ENCODE results near the gene SAE1. TPM values are rescaled to one million over a fixed set of nuclear protein-coding genes. Genes with fewer than 3 reads are reported as not detected.

SAE1 gene
- total and polyA plus RNA-seq, 2 of the 4 experiments (the other 2 are of a cell fraction): 165 to 184 TPM

- 0 out of 2 replicates have a peak overlapping the region, but pooled peaks have one; percentile 32 for H3K4ac ChIP-seq (ENCODE audit: low read depth, low read length)
- no peak overlapping the region for H4K91ac ChIP-seq (ENCODE audit: insufficient read depth, low read depth, low read length)
- no peak overlapping the region for H2BK20ac ChIP-seq (ENCODE audit: low read depth, low read length)
- peaks cover 13% of the 10 kb centered on the region; the same call in 1 of the 2 replicates for H3K9me1 ChIP-seq (ENCODE audit: insufficient read depth, low read length)
- POLR2A ChIA-PET (ENCODE audit: unreplicated experiment): no interaction called here
- ATAC-seq (ENCODE audit: low read depth) (no peak), DNase-seq (no peak)
- H3K27ac ChIP-seq (ENCODE audit: insufficient read depth, low read length): no peak overlapping the region
- CTCF ChIA-PET: no interaction called here
- H4K20me1 ChIP-seq (ENCODE audit: insufficient read depth, low read length): 0 out of 2 replicates have a peak, but pooled peaks cover 5% of the 10 kb centered on the region
- 0 out of 2 replicates have a peak overlapping the region, but pooled peaks have one; percentile 99 for H3K14ac ChIP-seq (replicated peaks; ENCODE audit: low read depth, low read length)
- H3K56ac ChIP-seq (ENCODE audit: extremely low read depth, insufficient read depth, low read length): no peak overlapping the region
- no peak overlapping the region for H2BK5ac ChIP-seq (ENCODE audit: low read depth, low read length, poor library complexity, severe bottlenecking)
- no peak overlapping the region for H3K18ac ChIP-seq (ENCODE audit: low read depth, low read length)
- peaks cover 32% of the 10 kb centered on the region for H3K36me3 ChIP-seq (ENCODE audit: control insufficient read depth, insufficient read depth, low read length)
- H3K23ac ChIP-seq (ENCODE audit: low read depth, low read length): peak overlapping the region; percentile 16
- no peak overlapping the region for H3K4me3 ChIP-seq (ENCODE audit: insufficient read depth, low read depth, low read length)
- dilution Hi-C loops (cut with HindIII; ENCODE audit: low sequenced_read_pairs, unreplicated experiment): no loop called here
- H2BK120ac ChIP-seq (ENCODE audit: low read depth, low read length): no peak overlapping the region
- H2BK15ac ChIP-seq (ENCODE audit: low read depth, low read length): no peak overlapping the region
- WGBS, 2 experiments (ENCODE audit: extremely low coverage in 2 of 2, insufficient read length in 1 of 2): 96% methylated on average over 6 of the region's 6 CpGs; no CpG with 5 or more reads in 1 of the 2 experiments
- intact Hi-C loops (cut with micrococcal nuclease): no loop called here
- TF ChIP-seq CTCF (conservative IDR thresholded peaks at IDR 0.05; ENCODE audit: low read depth, low read length): no peak
- no peak for TF ChIP-seq MXI1 (IDR thresholded peaks at IDR 0.05; ENCODE audit: borderline replicate concordance, low read depth, low read length)
- no peak for TF ChIP-seq RCOR1 (IDR thresholded peaks at IDR 0.05; ENCODE audit: insufficient replicate concordance, low read length)
- TF ChIP-seq MAFK (IDR thresholded peaks at IDR 0.05; ENCODE audit: low read depth, low read length): no peak
- no peak for TF ChIP-seq CHD1 (IDR thresholded peaks at IDR 0.05; ENCODE audit: low read depth, low read length)
- TF ChIP-seq FOS (IDR thresholded peaks at IDR 0.05; ENCODE audit: low read depth, low read length): no peak
- H3K27me3 ChIP-seq (ENCODE audit: control insufficient read depth, insufficient read depth, low read length): no peaks in the 10 kb centered on the region
- BruUV-seq (replicated peaks): no TSS peak
- peak overlapping the region; percentile 99 for H2AK9ac ChIP-seq (replicated peaks; ENCODE audit: low read depth, low read length, poor library complexity)
- H4K8ac ChIP-seq (ENCODE audit: low read depth in 2 of 2, low read length in 2 of 2): peak overlapping the region in 1 of 2 experiments; percentile 0; a peak in 1 of 4 replicates
- no peak overlapping the region for H3K4me2 ChIP-seq (ENCODE audit: low read depth, low read length)
- no peak overlapping the region for H3K9ac ChIP-seq (ENCODE audit: low read depth, low read length)
- H3K9me3 ChIP-seq (ENCODE audit: control insufficient read depth, insufficient read depth, low read length): no peaks in the 10 kb centered on the region
- H4K5ac ChIP-seq (ENCODE audit: low read depth, low read length): no peak overlapping the region
- peaks cover 16% of the 10 kb centered on the region for H3K4me1 ChIP-seq (ENCODE audit: control insufficient read depth, insufficient read depth, low read length)
- H2AFZ ChIP-seq (replicated peaks; ENCODE audit: low read length, poor library complexity): no peak overlapping the region
- peak overlapping the region; percentile 18; the same call in 1 of the 2 replicates for H2AK5ac ChIP-seq (ENCODE audit: low read depth, low read length)
- peaks cover 46 to 57% of the 10 kb centered on the region in 2 experiments for H3K79me1 ChIP-seq (ENCODE audit: low read depth in 1 of 2, low read length in 2 of 2)
- in situ Hi-C loops (cut with MboI; ENCODE audit: low sequenced_read_pairs): no loop called here
Measured at GRCh38 chr19:47258895-47259555, 128.4 kb downstream of the SAE1 start.

Small RNA genes lying within 50 kb of the gene (microRNA-seq; reads per million reads assigned to microRNA genes)
- gene MIR3190 (ENCODE audit: insufficient read depth in 1 of 2, insufficient read length in 1 of 2, unreplicated experiment in 1 of 2) (0 reads per million in 2 experiments), gene MIR3191 (ENCODE audit: unreplicated experiment) (not detected)

Small RNA genes lying within 50 kb of the gene (small RNA-seq; reads per million reads assigned to genes)
- 0 reads per million in 5 experiments for gene MIR3190

Other genes with a start within 250 kb of the SAE1 start
- gene NPAS1, start 111.0 kb upstream of the SAE1 start, total RNA-seq (2012; rRNA removed): 0.36 and 0.56 TPM in 2 replicates
- gene NPAS1, start 111.0 kb upstream of the SAE1 start, polyA plus RNA-seq (2012; rRNA removed): 5.7 and 7.4 TPM in 2 replicates
- 9.2 and 10.6 TPM in 2 replicates for gene TMEM160, start 82.2 kb upstream of the SAE1 start, total RNA-seq (2012; rRNA removed)
- gene TMEM160, start 82.2 kb upstream of the SAE1 start, polyA plus RNA-seq (2012; rRNA removed): 25.7 and 48.9 TPM in 2 replicates
- 3.9 and 5.3 TPM in 2 replicates for gene ZC3H4, start 17.1 kb upstream of the SAE1 start, total RNA-seq (2012; rRNA removed)
- 8.9 and 9.3 TPM in 2 replicates for gene ZC3H4, start 17.1 kb upstream of the SAE1 start, polyA plus RNA-seq (2012; rRNA removed)
- gene BBC3, start 100.4 kb downstream of the SAE1 start, total RNA-seq (2012; rRNA removed): 1.6 and 1.9 TPM in 2 replicates
- gene BBC3, start 100.4 kb downstream of the SAE1 start, polyA plus RNA-seq (2012; rRNA removed): 6.5 and 7.3 TPM in 2 replicates
- gene CCDC9, start 125.7 kb downstream of the SAE1 start, total RNA-seq (2012; rRNA removed): 2.9 and 3.6 TPM in 2 replicates
- 8.6 and 9.6 TPM in 2 replicates for gene CCDC9, start 125.7 kb downstream of the SAE1 start, polyA plus RNA-seq (2012; rRNA removed)
- gene INAFM1, start 144.1 kb downstream of the SAE1 start, total RNA-seq (2012; rRNA removed): 0.36 and 0.56 TPM in 2 replicates
- 7.8 and 11.0 TPM in 2 replicates for gene INAFM1, start 144.1 kb downstream of the SAE1 start, polyA plus RNA-seq (2012; rRNA removed)
- under 0.01 TPM in 1 of 2 replicates, not detected in the other for gene C5AR1, start 179.0 kb downstream of the SAE1 start, total RNA-seq (2012; rRNA removed)
- 1.0 TPM in 2 replicates for gene C5AR1, start 179.0 kb downstream of the SAE1 start, polyA plus RNA-seq (2012; rRNA removed)
- under 0.01 TPM in 1 of 2 replicates, not detected in the other for gene C5AR2, start 201.3 kb downstream of the SAE1 start, total RNA-seq (2012; rRNA removed)
- gene C5AR2, start 201.3 kb downstream of the SAE1 start, polyA plus RNA-seq (2012; rRNA removed): not detected in 2 replicates
- 4.5 and 5.6 TPM in 2 replicates for gene DHX34, start 218.5 kb downstream of the SAE1 start, total RNA-seq (2012; rRNA removed)
- gene DHX34, start 218.5 kb downstream of the SAE1 start, polyA plus RNA-seq (2012; rRNA removed): 13.7 and 14.8 TPM in 2 replicates

All from IMR-90 (cell line).